HG03196 (cell line): ENCODE results near the gene SPRYD3.

Experiments used
- ATAC-seq: cut with Tn5 transposase; IDR thresholded peaks from one replicate; pipeline ENCODE4 v1.9.1; 2021; ENCODE audit not compliant: unreplicated experiment

SPRYD3 gene

DNA sequence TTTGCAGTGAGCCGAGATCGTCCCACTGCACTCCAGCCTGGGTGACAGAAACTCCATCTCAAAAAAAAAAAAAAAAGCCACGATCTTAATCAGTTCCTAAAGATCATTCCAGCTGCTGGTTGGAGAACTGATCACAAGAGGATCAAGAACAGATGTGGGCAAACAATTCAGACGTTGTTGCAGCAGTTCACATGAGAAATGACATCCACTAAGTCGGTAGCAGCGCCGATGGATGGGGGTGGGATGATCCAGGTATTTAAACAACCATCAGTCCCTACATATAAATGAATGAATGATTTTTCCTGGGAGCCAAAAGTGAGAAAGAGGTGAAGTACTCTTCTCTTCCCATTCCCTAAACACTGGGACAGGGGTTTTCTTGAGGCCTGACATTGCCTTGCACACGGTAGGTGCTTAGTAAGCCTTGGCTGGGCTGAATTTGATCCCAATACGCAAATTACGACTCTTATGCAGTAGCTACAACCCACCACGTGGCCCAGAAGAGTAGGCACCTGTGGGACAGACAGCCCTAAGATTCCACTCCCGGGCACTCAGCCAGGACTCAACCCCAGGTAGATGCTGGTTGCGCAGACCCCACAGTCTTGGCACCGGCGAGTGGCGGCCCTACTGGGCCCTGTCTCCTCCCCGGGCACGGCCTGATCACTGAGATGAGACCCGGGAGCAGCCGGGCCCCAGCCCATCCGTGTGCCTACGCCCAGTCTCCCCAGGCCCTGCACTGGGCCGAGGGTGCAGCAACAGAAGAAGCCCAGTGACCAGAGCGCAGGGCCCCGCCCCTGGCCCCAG is 565 bp downstream of the SPRYD3 start:
- ATAC-seq: peak; percentile 9

DNA sequence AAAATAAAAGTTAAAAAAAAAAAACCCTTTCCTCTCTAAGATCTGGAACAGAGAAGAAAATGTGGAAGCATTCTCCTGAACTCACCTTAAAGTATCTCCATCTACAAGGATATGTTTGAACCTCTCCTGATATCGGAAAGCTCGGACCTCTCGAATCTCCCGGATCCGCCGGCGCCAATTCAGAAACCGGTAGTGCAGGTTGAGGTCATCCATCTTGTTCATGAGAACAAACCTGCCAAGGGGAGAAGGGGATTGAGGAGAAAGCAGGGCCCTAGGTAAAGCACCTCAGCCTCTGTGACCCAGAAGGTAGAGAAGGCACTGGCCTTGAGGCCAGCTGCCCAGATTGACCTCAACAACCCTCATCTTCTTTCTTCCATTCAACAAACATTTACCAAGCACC is 2.2 kb downstream of the SPRYD3 start:
- no peak for ATAC-seq

GRCh38 chr12:53076461-53076860 is 2.7 kb downstream of the SPRYD3 start:
- ATAC-seq: no peak

DNA sequence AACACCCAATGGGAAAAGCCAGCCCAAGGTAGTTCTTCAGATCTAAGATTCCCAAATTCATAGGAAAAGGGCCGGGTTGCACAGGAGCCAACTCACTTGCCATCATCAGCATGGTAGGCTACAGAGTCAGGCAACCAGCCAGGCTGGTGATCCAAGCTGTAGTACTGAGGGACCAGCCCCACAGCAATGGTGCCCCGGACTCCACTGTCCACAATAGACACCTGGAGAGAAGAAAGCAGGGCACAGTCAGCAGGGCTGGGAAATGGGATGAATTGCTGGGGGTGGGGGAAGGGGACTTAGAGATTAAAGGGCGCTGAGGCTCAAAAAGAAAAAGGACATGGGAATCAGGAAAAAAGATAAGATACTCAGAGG is 4.2 kb downstream of the SPRYD3 start:
- ATAC-seq: no peak

- no peak for ATAC-seq
These were observed 4.7 kb downstream of the SPRYD3 start for GRCh38 chr12:53074283-53074998.

DNA sequence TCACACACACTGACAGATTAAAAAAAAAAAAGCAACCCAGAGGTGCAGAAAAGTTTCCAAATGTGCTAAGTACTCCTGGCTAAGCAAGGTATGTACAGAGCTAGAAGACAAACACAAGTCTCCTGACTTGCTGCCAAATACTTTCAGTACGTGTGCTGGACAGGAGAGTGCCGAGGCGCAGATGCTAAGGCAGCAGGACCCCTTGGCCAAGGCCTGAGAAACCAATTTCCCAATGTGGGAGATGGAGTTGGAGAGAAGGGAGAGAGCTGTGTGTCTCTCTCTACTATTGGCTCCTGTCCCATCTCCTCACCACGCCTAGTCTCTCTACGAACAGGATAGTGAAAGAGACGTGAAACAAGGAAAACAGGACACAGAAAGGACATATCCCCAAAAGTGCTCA is 5.3 kb downstream of the SPRYD3 start:
- ATAC-seq: no peak

- ATAC-seq: no peak
These were observed 7.3 kb downstream of the SPRYD3 start for GRCh38 chr12:53071591-53072551.

GRCh38 chr12:53070877-53071492 is 8.2 kb downstream of the SPRYD3 start:
- no peak for ATAC-seq

GRCh38 chr12:53069621-53070410 is 9.4 kb downstream of the SPRYD3 start:
- ATAC-seq: no peak

DNA sequence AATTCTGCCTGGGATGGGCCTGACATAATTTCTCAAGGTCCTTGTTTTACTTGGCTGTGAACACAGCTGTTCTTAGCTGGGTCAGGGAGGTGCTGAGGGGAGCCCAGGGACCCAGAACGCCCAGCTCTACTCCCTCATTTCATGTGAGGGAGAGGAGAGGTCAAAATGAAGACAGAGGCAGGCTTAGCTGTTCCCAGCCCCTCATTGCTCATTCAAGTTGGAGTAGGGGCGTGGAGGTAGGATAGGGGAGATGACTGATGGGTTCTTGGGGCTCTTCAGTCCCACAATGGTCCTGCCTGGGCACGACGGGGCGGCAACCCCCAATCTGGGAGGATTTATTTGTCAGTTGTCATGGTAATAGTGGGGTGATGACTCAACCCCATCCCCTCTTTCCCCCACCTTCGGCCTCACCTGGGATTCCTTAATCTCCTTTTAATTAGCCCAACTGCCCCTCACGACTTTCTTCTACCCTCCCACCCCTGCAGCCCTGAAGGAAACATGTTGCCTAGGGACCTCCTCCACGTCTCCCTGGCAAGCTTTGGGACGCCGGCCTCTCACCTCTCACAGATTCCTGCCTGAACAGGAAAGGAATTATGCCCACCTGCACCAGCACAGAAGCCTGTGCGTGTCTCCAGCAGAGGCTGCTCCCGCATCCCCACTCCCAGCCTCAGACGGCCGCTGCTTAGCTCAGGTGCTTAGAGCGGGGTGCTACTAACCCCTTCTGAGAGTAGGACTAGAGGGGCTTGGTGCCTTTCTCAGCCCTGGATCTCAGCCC is 10.2 kb downstream of the SPRYD3 start:
- ATAC-seq: no peak

DNA sequence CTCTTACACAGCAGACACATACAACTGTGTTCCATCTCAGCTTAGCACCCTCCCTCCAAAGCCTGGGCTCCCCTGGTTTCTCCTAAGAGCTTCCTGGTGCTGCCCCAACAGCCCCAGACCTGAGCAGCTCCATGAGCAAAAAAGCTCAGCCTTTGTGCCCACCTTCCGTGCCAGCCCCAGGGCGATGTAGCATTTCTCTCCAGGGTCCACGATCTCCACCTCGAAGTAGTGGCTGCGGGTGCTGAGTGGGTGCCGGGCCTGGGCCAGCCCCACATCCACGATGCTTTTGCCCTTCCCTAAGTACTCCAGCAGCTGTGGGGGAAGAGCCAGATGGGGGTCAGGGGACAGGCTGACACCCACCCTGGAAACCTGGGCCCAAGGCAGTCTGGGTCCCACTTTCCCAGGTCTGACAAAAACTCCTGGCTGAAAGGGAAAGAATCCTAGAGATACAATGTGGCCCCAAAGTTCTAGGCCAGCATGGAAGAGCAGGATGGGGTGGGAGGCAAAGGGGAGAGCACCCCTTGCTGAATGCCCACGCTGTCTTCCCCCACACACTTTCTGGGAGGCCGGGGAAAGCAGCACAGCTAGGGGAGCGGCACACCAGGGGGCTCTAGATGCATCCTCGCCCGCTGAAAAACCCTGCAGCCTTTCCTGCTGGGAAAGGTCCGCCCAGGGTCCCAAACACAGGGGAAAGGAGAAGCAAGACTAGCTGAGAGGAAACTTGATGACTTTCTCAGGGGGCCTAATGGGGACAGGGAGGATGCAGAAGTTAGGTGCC is 11.0 kb downstream of the SPRYD3 start:
- ATAC-seq: no peak

GRCh38 chr12:53067074-53067992 is 11.9 kb downstream of the SPRYD3 start:
- ATAC-seq: no peak

DNA sequence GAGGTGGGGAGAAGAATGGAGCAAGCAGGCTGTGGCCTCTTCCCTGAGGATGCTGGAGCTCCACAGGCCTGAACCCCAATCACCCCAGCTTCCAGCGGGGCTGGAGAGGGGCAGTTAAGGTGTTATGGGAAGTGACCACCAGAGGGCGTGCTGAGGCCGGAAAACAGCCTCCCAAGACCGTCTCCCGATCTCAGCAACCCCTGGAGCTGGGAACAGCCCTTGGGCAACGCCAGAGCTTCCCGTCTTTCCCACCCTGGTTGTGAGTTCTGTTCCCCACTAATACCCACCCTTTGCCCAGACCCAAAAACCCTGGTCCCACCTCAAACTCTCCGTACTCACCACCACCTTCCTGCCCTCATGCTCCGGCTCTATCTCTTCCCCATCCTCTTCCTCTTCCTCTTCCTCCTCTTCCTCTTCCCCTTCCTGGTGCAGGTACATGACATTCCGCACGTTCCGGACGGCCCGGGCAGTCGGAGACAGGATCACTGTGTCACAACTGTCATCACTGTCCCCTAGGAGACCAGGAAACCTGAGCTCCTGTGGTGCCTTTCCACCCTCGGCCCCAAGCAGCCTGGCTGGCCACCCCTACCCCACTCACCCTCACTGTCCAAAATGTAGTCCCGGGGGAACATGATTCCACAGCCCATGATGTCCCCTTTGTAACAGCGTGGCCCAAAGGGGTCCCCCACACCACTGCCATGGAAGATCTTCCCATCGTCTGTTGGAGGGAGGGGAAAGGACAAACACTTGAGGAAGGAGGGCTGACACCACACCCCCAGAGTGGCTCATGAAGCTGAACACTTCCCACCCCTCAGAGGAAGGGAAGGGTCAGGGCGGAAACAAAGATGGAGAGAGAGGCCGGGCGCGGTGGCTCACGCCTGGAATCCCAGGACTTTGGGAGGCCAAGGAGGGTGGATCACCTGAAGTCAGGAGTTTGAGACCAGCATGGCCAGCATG is 12.9 kb downstream of the SPRYD3 start:
- no peak for ATAC-seq

GRCh38 chr12:53065470-53065869 is 13.7 kb downstream of the SPRYD3 start:
- ATAC-seq: no peak

GRCh38 chr12:53064613-53065436 is 14.4 kb downstream of the SPRYD3 start:
- no peak for ATAC-seq
